GM12872 (cell line): Measurements from ENCODE around the gene CMTR1.

Experiments
- CTCF ChIP-seq: IDR thresholded peaks from 3 replicates; pipeline ENCODE4 v1.5.1; 2011; ENCODE audit warnings: low read depth, mild to moderate bottlenecking, low read length, moderate library complexity; ENCODE audit not compliant: insufficient read depth

Gene CMTR1

DNA sequence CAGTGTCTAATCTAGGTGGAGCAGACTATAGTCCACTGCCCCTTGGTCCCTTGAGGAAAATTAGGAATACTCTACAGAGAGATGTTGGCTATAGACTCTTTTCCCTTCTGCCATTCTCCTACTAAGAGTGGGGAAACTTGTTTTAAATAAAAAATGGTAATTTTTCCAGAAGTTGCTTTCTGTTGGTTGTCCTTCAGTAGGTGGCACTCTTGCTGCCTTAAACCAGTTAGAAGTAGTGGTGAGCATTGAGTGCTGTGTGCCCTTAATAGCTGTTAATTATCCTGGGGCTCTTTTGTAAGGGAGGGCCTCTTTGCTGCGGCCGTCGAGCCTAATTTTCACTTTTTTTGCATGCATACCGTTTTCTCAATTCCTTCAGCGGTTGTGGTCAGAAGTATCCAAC lies 2.8 kb downstream of the CMTR1 start:
- TF ChIP-seq CTCF = no peak

GRCh38 chr6:37438930-37439329 lies 5.9 kb downstream of the CMTR1 start:
- no peak for TF ChIP-seq CTCF

- no peak for TF ChIP-seq CTCF
These were observed 8.6 kb downstream of the CMTR1 start for GRCh38 chr6:37441651-37442050.

DNA sequence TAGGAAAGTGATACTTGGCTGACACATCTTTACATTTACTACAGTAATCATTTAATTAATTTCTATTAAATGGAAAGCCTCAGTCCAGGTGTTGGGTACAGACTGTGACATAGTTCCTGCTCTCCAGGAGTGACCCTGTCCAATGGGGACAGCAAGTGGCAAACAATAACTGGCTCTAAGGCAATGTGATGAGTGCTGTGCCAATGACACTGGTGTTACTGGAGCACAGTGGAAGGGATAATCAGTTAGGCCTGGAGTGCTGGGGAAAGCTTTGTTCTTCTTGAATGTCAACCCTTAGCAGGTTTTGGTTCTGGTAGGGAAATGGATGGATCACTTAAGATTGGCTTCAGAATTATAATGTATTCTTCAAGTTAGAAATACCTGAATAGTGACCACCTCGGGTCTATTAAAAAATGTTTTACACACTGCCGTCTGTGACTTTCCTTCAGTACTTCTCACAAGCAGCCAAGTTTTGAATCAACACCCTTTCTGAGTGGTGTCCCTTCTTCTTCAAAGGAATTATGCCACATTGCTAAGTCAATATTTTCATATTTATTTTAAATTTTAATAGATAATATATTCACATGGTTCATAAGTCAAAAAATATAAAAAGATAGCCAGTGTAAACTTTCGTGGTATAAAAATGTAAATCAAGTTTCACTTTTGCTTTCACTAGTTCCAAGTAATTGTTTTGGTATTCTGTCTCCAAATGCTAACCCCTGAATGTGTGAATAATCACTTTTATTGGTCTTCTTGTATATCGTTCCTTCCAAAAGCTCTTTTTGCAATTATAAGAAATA lies 9.6 kb downstream of the CMTR1 start:
- no peak for TF ChIP-seq CTCF

- TF ChIP-seq CTCF = no peak
These were observed 17.0 kb downstream of the CMTR1 start for GRCh38 chr6:37449984-37450383.

DNA sequence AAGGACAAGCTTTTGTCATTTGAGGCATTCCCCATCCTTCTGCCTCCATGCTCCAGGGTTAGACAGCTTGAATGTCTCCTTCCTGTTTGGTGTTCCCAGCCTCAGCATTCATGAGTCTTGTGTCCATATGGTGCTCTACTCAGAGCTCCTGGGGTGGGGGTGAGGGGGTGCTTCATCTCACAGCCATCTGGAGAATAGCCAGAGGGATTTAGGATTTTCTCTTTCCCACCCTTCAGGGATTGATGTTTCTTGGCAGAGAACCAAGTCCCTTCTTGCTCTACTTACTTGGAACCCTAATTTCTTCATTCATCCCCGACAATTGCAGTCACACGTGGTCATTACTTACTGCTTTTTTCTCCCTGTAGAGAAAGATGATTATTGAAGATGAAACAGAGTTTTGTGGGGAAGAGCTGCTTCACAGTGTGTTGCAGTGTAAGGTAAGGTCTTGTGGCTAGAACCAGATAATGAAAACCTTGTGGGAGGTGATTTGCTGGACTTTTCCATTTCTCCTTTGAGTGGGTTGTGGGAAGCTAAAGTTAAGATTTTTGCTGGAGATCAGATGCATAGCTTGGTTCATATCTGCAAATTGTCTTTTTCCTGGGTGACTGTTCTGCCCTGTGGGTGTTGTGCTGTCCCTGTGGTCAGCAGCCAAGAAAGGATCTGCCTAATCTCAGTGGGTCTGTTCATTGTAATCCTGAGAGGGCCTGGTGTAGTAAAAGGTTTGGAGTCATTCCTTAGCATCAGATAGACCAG lies 18.6 kb downstream of the CMTR1 start:
- TF ChIP-seq CTCF = no peak

GRCh38 chr6:37452522-37452921 lies 19.5 kb downstream of the CMTR1 start:
- TF ChIP-seq CTCF = no peak
